ENCODE data around the gene RBBP8.

DNA sequence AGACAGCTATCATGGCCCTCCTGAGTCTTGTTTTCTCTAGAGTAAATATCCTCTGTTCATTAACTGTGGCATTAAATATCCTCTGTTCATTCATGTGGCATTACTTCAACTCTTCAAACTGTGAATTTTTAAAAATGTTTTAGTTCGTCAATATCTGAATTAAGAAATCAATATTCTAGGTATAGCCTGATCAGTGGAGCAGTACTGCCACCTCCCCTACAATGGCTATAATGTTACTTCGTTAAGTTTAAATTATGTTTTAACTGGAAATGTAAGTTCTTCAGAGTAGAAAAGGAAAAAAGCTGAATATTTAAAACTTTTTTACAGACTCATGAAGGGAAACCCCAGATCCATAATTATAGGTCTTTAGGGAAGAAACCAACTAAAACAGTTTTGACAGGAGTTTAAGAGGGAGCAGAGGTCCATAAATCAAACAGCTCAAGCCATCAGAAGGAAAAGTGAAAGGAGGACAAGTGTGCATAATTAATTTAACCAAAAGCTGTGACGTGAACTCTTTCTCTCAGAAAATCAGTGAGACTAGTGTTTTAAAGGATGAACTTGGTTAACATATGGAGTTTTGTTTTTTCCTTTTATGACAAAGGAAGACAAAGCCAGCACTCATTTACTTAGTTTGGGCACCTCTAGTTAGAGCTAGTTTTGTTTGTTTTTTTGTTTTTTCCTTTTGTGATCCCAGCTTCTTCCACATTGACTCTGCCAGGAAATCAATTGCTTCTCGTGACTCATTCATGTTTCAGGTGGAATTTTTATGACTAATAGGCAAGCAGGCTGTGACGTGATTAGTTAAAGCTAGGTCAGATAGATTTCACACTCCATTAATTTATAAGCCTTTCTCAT is 44.9 kb downstream of the RBBP8 start:
- TF ChIP-seq POLR2A (IDR thresholded peaks at IDR 0.05) (no peak), POLR2AphosphoS5 (IDR thresholded peaks at IDR 0.05) (no peak)
- TF ChIP-seq, protein P1, sequence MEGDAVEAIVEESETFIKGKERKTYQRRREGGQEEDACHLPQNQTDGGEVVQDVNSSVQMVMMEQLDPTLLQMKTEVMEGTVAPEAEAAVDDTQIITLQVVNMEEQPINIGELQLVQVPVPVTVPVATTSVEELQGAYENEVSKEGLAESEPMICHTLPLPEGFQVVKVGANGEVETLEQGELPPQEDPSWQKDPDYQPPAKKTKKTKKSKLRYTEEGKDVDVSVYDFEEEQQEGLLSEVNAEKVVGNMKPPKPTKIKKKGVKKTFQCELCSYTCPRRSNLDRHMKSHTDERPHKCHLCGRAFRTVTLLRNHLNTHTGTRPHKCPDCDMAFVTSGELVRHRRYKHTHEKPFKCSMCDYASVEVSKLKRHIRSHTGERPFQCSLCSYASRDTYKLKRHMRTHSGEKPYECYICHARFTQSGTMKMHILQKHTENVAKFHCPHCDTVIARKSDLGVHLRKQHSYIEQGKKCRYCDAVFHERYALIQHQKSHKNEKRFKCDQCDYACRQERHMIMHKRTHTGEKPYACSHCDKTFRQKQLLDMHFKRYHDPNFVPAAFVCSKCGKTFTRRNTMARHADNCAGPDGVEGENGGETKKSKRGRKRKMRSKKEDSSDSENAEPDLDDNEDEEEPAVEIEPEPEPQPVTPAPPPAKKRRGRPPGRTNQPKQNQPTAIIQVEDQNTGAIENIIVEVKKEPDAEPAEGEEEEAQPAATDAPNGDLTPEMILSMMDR (IDR thresholded peaks at IDR 0.05) = no peak

Measured in upper lobe of left lung (tissue), 4 donors.